IMR-90 (cell line): ENCODE measurements around the gene AKT3. TPM values are rescaled to one million over a fixed set of nuclear protein-coding genes. Genes with fewer than 3 reads are reported as not detected.

ENCODE experiments used
- ATAC-seq: fragments of 200-7000 bp; cut with Tn5 transposase; 2 replicates; pipeline ENCODE4 v1.9.1; 2020; ENCODE audit warnings: low read depth, mild to moderate bottlenecking, moderate library complexity
- BruUV-seq: library from RNA; stranded (reverse); fragments of 400-500 nt; replicated peaks from 2 replicates; lab custom pipeline; 2021; lab: Mats Ljungman, UMichigan
- CTCF ChIA-PET: fragments of 300-600 bp; formaldehyde crosslinking; extraction: SDS; loops from one replicate; lab custom pipeline; 2021; ENCODE audit warnings: antibody characterized with exemption; lab: Yijun Ruan, JAX
- POLR2A ChIA-PET: fragments of 300-600 bp; sonication (Branson Sonifier 250); formaldehyde crosslinking; loops from one replicate; lab custom pipeline; 2022; ENCODE audit warnings: antibody characterized with exemption; ENCODE audit not compliant: unreplicated experiment; lab: Charles Lee
- DNase-seq: peaks from one replicate; pipeline ENCODE4 v3.0.0; 2013
- H2AFZ ChIP-seq: replicated peaks from 2 replicates; pipeline ENCODE3; 2013; ENCODE audit warnings: low read length, mild to moderate bottlenecking; ENCODE audit not compliant: poor library complexity
- H2AK5ac ChIP-seq: 2 replicates; pipeline ENCODE4 v1.6.1; 2013; ENCODE audit warnings: low read depth, low read length, inconsistent platforms
- H2AK9ac ChIP-seq: replicated peaks from 2 replicates; pipeline ENCODE3; 2013; ENCODE audit warnings: mild to moderate bottlenecking, low read depth, low read length, moderate library complexity; ENCODE audit not compliant: poor library complexity
- H2BK120ac ChIP-seq: 2 replicates; pipeline ENCODE4 v1.6.1; 2013; ENCODE audit warnings: low read depth, low read length, inconsistent platforms
- H2BK15ac ChIP-seq: 3 replicates; pipeline ENCODE4 v1.6.1; 2013; ENCODE audit warnings: low read depth, low read length, inconsistent platforms
- H2BK20ac ChIP-seq: 2 replicates; pipeline ENCODE4 v1.6.1; 2013; ENCODE audit warnings: low read depth, mild to moderate bottlenecking, inconsistent platforms, low read length, moderate library complexity
- H2BK5ac ChIP-seq: 2 replicates; pipeline ENCODE4 v1.6.1; 2013; ENCODE audit warnings: mild to moderate bottlenecking, low read depth, low read length, inconsistent platforms; ENCODE audit not compliant: poor library complexity, severe bottlenecking
- H3K14ac ChIP-seq: replicated peaks from 2 replicates; pipeline ENCODE4 v1.6.1; 2013; ENCODE audit warnings: low read depth, low read length, inconsistent platforms
- H3K18ac ChIP-seq: 2 replicates; pipeline ENCODE4 v1.6.1; 2013; ENCODE audit warnings: low read depth, low read length, control low read depth
- H3K23ac ChIP-seq: 2 replicates; pipeline ENCODE4 v1.6.1; 2013; ENCODE audit warnings: low read depth, low read length, inconsistent platforms
- H3K27ac ChIP-seq: 2 replicates; pipeline ENCODE4 v1.5.1; 2013; ENCODE audit warnings: mild to moderate bottlenecking, control low read depth, low read length; ENCODE audit not compliant: insufficient read depth
- H3K27me3 ChIP-seq: 2 replicates; pipeline ENCODE4 v1.6.1; 2013; ENCODE audit warnings: low read length; ENCODE audit not compliant: control insufficient read depth, insufficient read depth
- H3K36me3 ChIP-seq: 2 replicates; pipeline ENCODE4 v1.6.1; 2013; ENCODE audit warnings: low read length, mixed read lengths; ENCODE audit not compliant: control insufficient read depth, insufficient read depth
- H3K4ac ChIP-seq: 2 replicates; pipeline ENCODE4 v1.6.1; 2013; ENCODE audit warnings: low read depth, low read length, inconsistent platforms
- H3K4me1 ChIP-seq: 2 replicates; pipeline ENCODE4 v1.6.1; 2013; ENCODE audit warnings: low read length, mixed read lengths; ENCODE audit not compliant: control insufficient read depth, insufficient read depth
- H3K4me2 ChIP-seq: 2 replicates; pipeline ENCODE4 v1.6.1; 2013; ENCODE audit warnings: low read depth, mild to moderate bottlenecking, control low read depth, low read length, moderate library complexity
- H3K4me3 ChIP-seq: 2 replicates; pipeline ENCODE4 v1.5.1; 2013; ENCODE audit warnings: low read depth, mild to moderate bottlenecking, control low read depth, low read length, moderate library complexity; ENCODE audit not compliant: insufficient read depth
- H3K56ac ChIP-seq: 2 replicates; pipeline ENCODE4 v1.6.1; 2013; ENCODE audit warnings: low read length, inconsistent platforms; ENCODE audit not compliant: insufficient read depth; ENCODE audit errors: extremely low read depth
- H3K79me1 ChIP-seq, 2 experiments: 2 replicates each; pipeline ENCODE4 v1.6.1; 2013; ENCODE audit warnings: low read length in 2 of 2, inconsistent platforms in 1 of 2, low read depth in 1 of 2
- H3K9ac ChIP-seq: 2 replicates; pipeline ENCODE4 v1.6.1; 2013; ENCODE audit warnings: low read depth, low read length, control low read depth
- H3K9me1 ChIP-seq: 2 replicates; pipeline ENCODE4 v1.6.1; 2013; ENCODE audit warnings: low read length, inconsistent platforms; ENCODE audit not compliant: insufficient read depth
- H3K9me3 ChIP-seq: 2 replicates; pipeline ENCODE4 v1.6.1; 2013; ENCODE audit warnings: low read length; ENCODE audit not compliant: control insufficient read depth, insufficient read depth
- H4K20me1 ChIP-seq: 2 replicates; pipeline ENCODE4 v1.6.1; 2013; ENCODE audit warnings: low read length, inconsistent platforms; ENCODE audit not compliant: insufficient read depth
- H4K5ac ChIP-seq: 2 replicates; pipeline ENCODE4 v1.6.1; 2013; ENCODE audit warnings: mild to moderate bottlenecking, low read depth, low read length, control low read depth
- H4K8ac ChIP-seq, 2 experiments: 2 replicates each; pipeline ENCODE4 v1.6.1; 2013; ENCODE audit warnings: low read depth in 2 of 2, low read length in 2 of 2, control low read depth in 1 of 2, inconsistent platforms in 1 of 2
- H4K91ac ChIP-seq: 2 replicates; pipeline ENCODE4 v1.6.1; 2013; ENCODE audit warnings: low read depth, low read length, inconsistent platforms; ENCODE audit not compliant: insufficient read depth
- BHLHE40 ChIP-seq: fragments of 150-350 bp; IDR thresholded peaks from 2 replicates; pipeline ENCODE4 v1.6.1; 2016; ENCODE audit warnings: mild to moderate bottlenecking, low read depth, low read length
- CEBPB ChIP-seq: IDR thresholded peaks from 2 replicates; pipeline ENCODE4 v1.6.1; 2012; ENCODE audit warnings: low read depth, low read length, improper control_type of control experiment
- CHD1 ChIP-seq: IDR thresholded peaks from 2 replicates; pipeline ENCODE4 v1.6.1; 2012; ENCODE audit warnings: low read depth, low read length, improper control_type of control experiment
- CTCF ChIP-seq: conservative IDR thresholded peaks from 2 replicates; pipeline ENCODE4 v1.5.1; 2012; ENCODE audit warnings: mild to moderate bottlenecking, low read depth, low read length, improper control_type of control experiment
- ELK1 ChIP-seq: fragments of 150-350 bp; IDR thresholded peaks from 2 replicates; pipeline ENCODE4 v1.6.1; 2016; ENCODE audit warnings: low read depth, mild to moderate bottlenecking, low read length, moderate library complexity, borderline replicate concordance
- FOS ChIP-seq: fragments of 150-350 bp; IDR thresholded peaks from 2 replicates; pipeline ENCODE4 v1.6.1; 2016; ENCODE audit warnings: low read depth, low read length
- MAFK ChIP-seq: IDR thresholded peaks from 2 replicates; pipeline ENCODE4 v1.6.1; 2012; ENCODE audit warnings: low read depth, low read length, improper control_type of control experiment
- MAZ ChIP-seq: IDR thresholded peaks from 2 replicates; pipeline ENCODE4 v1.6.1; 2012; ENCODE audit warnings: low read depth, mild to moderate bottlenecking, low read length, improper control_type of control experiment, moderate library complexity, borderline replicate concordance
- MXI1 ChIP-seq: IDR thresholded peaks from 2 replicates; pipeline ENCODE4 v1.6.1; 2012; ENCODE audit warnings: low read depth, mild to moderate bottlenecking, low read length, moderate library complexity, borderline replicate concordance
- NFE2L2 ChIP-seq: fragments of 150-350 bp; IDR thresholded peaks from 2 replicates; pipeline ENCODE4 v1.6.1; 2016; ENCODE audit warnings: low read depth, mild to moderate bottlenecking, low read length
- POLR2A ChIP-seq: IDR thresholded peaks from 2 replicates; pipeline ENCODE4 v1.6.1; 2012; ENCODE audit warnings: mild to moderate bottlenecking, low read depth, low read length
- RAD21 ChIP-seq: IDR thresholded peaks from 2 replicates; pipeline ENCODE4 v1.6.1; 2012; ENCODE audit warnings: low read length, improper control_type of control experiment
- RCOR1 ChIP-seq: IDR thresholded peaks from 2 replicates; pipeline ENCODE4 v1.6.1; 2012; ENCODE audit warnings: mild to moderate bottlenecking, low read length, improper control_type of control experiment; ENCODE audit not compliant: insufficient replicate concordance
- RFX5 ChIP-seq: IDR thresholded peaks from 2 replicates; pipeline ENCODE4 v1.8.0; 2012; ENCODE audit warnings: low read depth, mild to moderate bottlenecking, low read length, moderate library complexity
- SMC3 ChIP-seq: fragments of 150-350 bp; IDR thresholded peaks from 2 replicates; pipeline ENCODE4 v1.6.1; 2016; ENCODE audit warnings: low read depth, mild to moderate bottlenecking, antibody characterized with exemption, low read length, moderate library complexity
- USF2 ChIP-seq: fragments of 150-350 bp; IDR thresholded peaks from 2 replicates; pipeline ENCODE4 v1.6.1; 2017; ENCODE audit warnings: mild to moderate bottlenecking, antibody characterized with exemption, low read length, low read depth
- WGBS, 2 experiments: methylation state at CpG; one replicate each; pipeline versions ENCODE4 v1.1.5 to v1.1.7; 2013; ENCODE audit warnings: missing lambda C conversion rate in 2 of 2; ENCODE audit not compliant: insufficient read length in 1 of 2; ENCODE audit errors: extremely low coverage in 2 of 2; 5-methylcytosine and 5-hydroxymethylcytosine counted together
- dilution Hi-C: fragments of 300-500 bp; cut with HindIII; formaldehyde crosslinking; loops from one replicate; pipeline ENCODE4 v1.14.3; 2018; ENCODE audit warnings: low sequenced_read_pairs; ENCODE audit not compliant: unreplicated experiment
- in situ Hi-C: fragments of 300-500 bp; cut with MboI; formaldehyde crosslinking; loops from 3 replicates; pipeline ENCODE4 v1.14.3; 2019; ENCODE audit warnings: low sequenced_read_pairs, inconsistent platforms, mixed read lengths
- intact Hi-C: fragments of 100-400 bp; cut with micrococcal nuclease; formaldehyde crosslinking; loops from 2 replicates; pipeline ENCODE4 v1.10.0; 2022
- polyA plus RNA-seq, 3 experiments: library from polyadenylated mRNA; depleted of rRNA; stranded (reverse); fragments of >200 nt; gene quantifications; 2 replicates each; pipeline ENCODE4 v1.2.3, GENCODE V29; 2012; ENCODE audit warnings: low replicate concordance in 1 of 3
- total RNA-seq: library from RNA; depleted of rRNA; stranded (reverse); fragments of >200 nt; gene quantifications from 2 replicates; pipeline ENCODE4 v1.2.3, GENCODE V29; 2012

The AKT3 gene
- total and polyA plus RNA-seq, 2 of the 4 experiments (the other 2 are of a cell fraction): 15.2 to 19.4 TPM

- Histone ChIP-seq H3K4me1 (no peaks in the 10 kb centered on the region), H3K4me3 (no peak overlapping the region), H2BK20ac (no peak overlapping the region), H2BK120ac (no peak overlapping the region), H3K23ac (no peak overlapping the region), H3K79me1 (peaks cover 29 to 33% of the 10 kb centered on the region in 2 experiments), H3K9me3 (peaks cover 8% of the 10 kb centered on the region), H2AFZ (no peak overlapping the region), H4K91ac (no peak overlapping the region), H3K9ac (no peak overlapping the region), H4K20me1 (no peaks in the 10 kb centered on the region), H2BK15ac (no peak overlapping the region), H2AK9ac (no peak overlapping the region), H3K56ac (no peak overlapping the region), H3K18ac (no peak overlapping the region), H4K8ac (no peak overlapping the region), H3K36me3 (peaks cover 7% of the 10 kb centered on the region; the same call in 1 of the 2 replicates), H4K5ac (no peak overlapping the region), H2BK5ac (no peak overlapping the region), H3K27me3 (no peaks in the 10 kb centered on the region), H3K27ac (no peak overlapping the region), H2AK5ac (no peak overlapping the region), H3K4me2 (no peak overlapping the region), H3K14ac (no peak overlapping the region), H3K9me1 (no peaks in the 10 kb centered on the region), H3K4ac (no peak overlapping the region)
- CTCF ChIA-PET: interaction anchor here (0.6 kb wide), 1 partner anchor 333 kb away, joined by 3 read pairs; no protein-coding TSS in a partner anchor
- intact Hi-C loops: no loop called here
- ATAC-seq (no peak), DNase-seq (no peak)
- dilution Hi-C loops: no loop called here
- no peak for TF ChIP-seq FOS
- no peak for TF ChIP-seq ELK1
- TF ChIP-seq MXI1: no peak
- no peak for TF ChIP-seq SMC3
- no peak for TF ChIP-seq MAFK
- TF ChIP-seq BHLHE40: no peak
- no peak for TF ChIP-seq RAD21
- TF ChIP-seq RCOR1: no peak
- no peak for TF ChIP-seq USF2
- TF ChIP-seq POLR2A: no peak
- no peak for TF ChIP-seq CEBPB
- no peak for TF ChIP-seq CHD1
- TF ChIP-seq RFX5: no peak
- TF ChIP-seq MAZ: no peak
- no peak for TF ChIP-seq CTCF
- no peak for TF ChIP-seq NFE2L2
- BruUV-seq: no TSS peak
- POLR2A ChIA-PET: no interaction called here
- in situ Hi-C loops: no loop called here
- 83% methylated on average over 2 of the region's 5 CpGs; no CpG with 5 or more reads in 1 of the 2 experiments for WGBS, 2 experiments
Observed at GRCh38 chr1:243819438-243819839, 30.6 kb downstream of the AKT3 start.
